GM12801 (cell line): ENCODE measurements around the gene GPR179.

Source experiments
- TF ChIP-seq, protein P1 (sequence below): IDR thresholded peaks from one replicate; pipeline ENCODE4 v1.5.1; 2011; ENCODE audit warnings: control low read depth; ENCODE audit not compliant: insufficient read length; ENCODE audit errors: extremely low read depth

The GPR179 gene

DNA sequence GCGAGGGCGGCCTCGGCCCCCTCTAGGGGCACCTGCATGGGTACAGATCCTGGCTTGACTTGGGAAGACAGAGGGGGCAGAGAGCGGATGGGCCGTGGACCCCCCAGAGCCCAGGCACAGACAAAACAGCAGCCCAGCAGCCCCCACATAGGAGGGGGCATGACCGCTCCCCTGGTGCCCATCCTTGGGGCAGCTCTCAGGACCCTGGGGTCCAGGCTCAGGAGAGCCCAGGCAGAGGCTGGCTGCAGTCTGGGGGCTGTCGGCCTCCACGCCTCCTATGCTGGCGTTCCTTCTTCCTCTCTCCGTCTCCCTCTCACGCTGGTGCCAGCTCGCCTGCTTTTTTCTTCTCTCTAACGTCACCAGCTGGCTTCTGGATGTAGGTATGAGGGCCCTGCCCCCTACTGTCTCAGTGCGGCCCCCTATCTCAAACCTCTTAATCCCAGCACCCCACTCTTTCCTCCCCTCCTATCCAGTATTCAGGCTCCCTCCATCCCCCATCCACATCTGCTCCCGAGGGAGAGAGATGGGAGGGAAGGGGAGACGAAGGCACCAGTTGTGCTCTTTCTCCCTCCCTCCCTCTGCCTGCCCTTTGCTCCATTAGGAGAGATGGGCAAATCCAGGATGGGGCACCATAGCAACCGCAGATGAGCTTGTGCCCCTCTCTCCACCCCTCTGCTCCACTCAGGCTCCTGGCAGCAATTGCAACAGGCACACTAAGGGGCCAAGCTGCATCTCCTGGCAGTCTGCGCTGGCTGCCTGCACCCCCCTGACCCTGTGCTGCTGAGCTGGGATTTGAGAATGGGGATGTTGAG, at the start of gene GPR179:
TSS of gene GPR179 (minus strand) at position 349 of the 812 bp plus-strand sequence. CDS start at position 182, 167 bp downstream.
- TF ChIP-seq, protein P1, sequence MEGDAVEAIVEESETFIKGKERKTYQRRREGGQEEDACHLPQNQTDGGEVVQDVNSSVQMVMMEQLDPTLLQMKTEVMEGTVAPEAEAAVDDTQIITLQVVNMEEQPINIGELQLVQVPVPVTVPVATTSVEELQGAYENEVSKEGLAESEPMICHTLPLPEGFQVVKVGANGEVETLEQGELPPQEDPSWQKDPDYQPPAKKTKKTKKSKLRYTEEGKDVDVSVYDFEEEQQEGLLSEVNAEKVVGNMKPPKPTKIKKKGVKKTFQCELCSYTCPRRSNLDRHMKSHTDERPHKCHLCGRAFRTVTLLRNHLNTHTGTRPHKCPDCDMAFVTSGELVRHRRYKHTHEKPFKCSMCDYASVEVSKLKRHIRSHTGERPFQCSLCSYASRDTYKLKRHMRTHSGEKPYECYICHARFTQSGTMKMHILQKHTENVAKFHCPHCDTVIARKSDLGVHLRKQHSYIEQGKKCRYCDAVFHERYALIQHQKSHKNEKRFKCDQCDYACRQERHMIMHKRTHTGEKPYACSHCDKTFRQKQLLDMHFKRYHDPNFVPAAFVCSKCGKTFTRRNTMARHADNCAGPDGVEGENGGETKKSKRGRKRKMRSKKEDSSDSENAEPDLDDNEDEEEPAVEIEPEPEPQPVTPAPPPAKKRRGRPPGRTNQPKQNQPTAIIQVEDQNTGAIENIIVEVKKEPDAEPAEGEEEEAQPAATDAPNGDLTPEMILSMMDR: no peak

- TF ChIP-seq, protein P1: no peak
These were observed 35.7 kb upstream of the GPR179 start for GRCh38 chr17:38379448-38379847.

DNA sequence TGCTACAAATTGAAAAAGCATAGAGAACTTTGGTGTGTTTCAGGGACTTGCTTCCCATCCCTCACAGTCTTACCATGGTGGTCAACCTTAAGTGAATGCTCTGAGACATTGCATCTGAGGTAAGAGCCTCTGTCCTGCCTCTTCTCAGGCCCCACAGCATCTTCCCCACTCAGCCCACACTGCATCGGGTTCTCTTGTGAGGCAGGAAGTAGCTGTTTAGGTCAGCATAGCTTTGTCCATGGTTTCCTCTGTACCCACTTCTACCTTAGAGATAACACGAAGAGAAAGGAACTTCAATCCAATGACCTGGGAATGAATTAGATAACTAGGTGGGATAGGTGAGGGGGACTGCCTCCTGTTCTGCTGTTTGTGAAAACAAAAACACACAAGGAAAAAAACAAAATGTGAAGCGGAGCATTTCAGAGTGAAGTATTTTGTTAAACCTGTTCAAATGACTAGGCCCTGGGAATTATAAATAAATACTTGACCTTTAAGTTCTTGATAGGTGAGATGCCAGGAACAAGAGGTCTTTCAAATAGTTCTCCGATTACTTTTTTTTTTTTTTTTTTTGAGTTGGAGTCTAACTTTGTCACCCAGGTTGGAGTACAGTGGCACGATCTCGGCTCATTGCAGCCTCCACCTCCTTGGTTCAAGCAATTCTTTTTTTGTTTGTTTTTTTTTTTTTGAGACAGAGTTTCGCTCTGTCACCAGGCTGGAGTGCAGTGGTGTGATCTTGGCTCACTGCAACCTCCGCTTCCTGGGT, 25.5 kb upstream of the GPR179 start:
- TF ChIP-seq, protein P1: no peak

- TF ChIP-seq, protein P1: no peak
These were observed 21.0 kb upstream of the GPR179 start for GRCh38 chr17:38364741-38365140.

DNA sequence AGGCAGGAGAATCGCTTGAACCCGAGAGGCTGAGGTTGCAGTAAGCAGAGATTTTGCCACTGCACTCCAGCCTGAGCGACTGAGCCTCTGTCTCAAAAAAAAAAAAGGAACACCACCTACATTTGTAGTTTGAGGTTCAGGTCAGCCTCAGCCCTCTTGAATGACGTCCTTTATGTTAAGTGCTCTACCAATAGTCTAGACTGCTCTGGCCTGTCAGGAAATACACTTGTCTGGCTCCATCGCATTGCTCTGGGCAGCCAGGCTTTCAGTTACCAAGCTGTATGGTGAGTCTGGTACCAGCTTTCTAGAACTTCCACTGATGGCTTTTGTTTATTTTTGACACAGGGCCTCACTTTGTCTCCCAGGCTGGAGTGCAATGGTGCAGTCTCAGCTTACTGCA, 19.3 kb upstream of the GPR179 start:
- TF ChIP-seq, protein P1: no peak

DNA sequence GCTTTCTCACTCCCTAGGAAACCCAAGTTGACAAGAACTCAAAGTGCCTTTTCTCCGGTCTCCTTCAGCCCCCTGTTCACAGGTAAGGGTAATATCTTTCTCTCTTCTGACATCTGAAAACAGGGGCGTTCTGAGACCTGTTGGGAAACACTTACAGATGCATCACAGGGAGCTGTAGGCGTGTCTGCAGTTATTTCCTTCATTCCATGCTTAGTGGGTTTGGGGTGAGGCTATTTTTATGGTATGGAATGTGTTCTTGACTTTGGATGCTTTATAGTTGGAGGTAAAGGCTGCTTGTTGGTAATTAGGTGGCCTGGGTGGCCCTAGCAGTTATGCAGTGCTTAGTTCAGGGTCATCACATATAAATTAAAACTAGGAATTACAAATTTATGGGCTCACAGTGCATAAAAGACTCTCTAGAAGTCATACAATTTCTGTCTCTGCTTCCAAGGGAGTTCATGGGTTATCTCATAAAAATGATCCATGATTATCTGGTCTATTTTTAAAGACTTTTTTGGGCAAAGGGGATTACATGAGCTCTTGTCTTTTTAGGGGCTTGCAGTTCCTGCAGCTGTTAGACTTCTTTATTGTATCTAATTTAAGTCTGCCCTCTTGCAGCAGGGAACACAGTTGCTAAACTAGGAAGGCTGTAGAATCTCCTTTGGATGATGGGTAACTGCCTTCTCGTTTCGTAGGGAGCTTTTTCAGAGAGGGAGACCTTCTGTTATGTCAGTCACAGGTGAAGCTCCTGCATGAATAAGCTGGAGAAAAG, 18.1 kb upstream of the GPR179 start:
- TF ChIP-seq, protein P1: no peak
